Kidney glomerular epithelial cell (primary cell): Measurements from ENCODE around the gene TECTA.
"Not testable (repeated sequence)": the region's sequence is repeated elsewhere in the genome, so short reads cannot be mapped to it uniquely, and the experiment has no call there.

Experiments used
- DNase-seq: peaks from one replicate; lab custom pipeline; 2025; lab: John Stamatoyannopoulos, UW

Gene TECTA

DNA sequence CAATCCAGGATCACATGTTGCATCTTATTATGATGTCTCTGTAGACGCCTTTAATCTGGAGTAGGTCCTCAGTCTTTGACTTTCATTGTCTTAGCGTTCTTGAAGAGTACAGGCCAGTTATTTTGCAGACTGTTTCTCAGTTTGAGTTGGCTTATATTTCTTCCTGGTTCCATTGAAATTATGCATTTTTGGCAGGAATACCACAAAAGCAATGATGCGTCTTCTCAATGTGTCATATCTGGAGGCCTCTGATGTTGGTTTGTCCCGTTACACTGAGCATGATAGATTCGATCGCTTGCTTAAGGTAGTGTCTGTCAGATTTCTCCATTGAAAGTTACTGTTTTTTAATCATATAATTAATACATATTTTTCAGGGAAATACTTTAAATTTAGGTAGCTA is 30.6 kb downstream of the TECTA start:
- DNase-seq = peak; percentile 32

DNA sequence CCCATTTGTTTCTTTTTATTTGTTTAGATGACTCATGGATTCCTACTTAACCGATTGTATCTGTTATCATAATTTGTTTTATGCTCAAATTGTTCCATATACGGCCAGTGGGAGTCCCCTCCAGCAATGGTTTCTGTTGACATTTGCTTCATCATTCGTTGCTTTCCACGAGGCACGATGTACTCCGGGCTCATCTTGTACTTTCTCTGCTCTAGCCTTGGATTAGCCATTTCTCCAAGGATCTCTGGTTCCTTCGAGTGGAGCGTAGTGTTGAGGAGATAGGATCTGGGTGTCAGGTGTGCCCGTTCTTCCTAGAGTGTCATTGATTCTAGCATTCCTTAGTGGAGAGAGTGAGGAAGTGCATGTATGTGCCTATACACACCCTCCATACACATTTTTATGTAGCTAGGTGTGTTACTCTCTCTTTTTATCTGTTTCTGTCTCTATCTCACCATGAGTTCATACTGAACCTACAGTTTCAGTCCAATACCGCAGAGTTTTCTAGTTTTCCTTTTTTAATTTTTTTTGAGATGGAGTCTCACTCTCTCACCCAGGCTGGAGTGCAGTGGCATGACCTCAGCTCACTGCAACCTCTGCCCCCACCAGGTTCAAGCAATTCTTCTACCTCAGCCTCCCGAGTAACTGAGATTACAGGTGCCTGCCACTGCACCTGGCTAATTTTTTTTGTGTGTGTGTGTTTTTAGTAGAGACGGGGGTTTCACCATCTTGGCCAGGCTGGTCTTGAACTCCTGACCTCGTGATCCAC is 31.4 kb downstream of the TECTA start:
- no peak for DNase-seq

DNA sequence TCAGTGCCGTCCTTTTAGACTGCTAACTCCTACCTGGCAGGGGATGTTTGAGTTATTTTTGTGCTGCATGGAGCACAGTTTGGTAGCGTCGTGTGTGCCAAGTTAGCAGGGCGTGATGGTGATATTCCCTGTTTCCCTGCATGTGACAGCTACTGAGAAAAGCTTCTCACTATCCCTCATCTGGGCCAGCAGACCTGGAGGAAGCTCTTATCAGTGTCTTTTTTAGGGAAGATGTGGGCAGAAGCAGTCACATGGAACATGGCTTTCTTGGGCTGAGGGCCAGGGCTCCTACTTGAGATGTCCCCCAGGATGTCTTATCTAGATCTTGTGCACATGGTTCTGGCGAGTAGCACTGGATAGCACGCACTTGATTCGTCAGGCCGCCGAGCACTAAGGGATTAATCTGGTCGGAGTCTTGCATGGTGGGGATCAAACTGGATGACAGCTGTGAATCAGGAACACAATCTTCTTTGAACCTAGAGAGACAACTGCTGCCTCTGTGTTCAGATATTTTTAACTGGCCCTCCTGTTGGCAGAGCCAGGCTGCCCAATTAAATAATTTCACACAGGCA is 33.8 kb downstream of the TECTA start:
- peak; percentile 19 for DNase-seq

DNA sequence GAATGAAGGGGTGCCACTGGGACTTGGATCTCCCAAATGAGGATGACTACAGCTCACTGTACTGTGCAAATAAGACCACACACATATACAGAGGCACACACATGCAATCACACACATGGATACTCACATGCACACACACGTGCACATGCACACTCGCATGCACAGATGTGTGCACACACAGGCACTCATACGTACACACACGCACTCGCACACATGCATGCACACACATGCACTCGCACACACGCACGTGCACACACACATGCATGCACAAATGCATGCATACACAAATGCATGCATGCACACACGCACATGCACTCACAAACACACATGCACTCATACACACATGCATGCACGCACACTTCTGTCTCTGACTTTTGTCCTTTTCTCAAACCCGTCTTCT is 36.0 kb downstream of the TECTA start:
- no peak for DNase-seq

GRCh38 chr11:121138259-121138658 is 37.2 kb downstream of the TECTA start:
- no peak for DNase-seq

- no peak for DNase-seq
Observed at GRCh38 chr11:121140369-121140768, 39.3 kb downstream of the TECTA start.

DNA sequence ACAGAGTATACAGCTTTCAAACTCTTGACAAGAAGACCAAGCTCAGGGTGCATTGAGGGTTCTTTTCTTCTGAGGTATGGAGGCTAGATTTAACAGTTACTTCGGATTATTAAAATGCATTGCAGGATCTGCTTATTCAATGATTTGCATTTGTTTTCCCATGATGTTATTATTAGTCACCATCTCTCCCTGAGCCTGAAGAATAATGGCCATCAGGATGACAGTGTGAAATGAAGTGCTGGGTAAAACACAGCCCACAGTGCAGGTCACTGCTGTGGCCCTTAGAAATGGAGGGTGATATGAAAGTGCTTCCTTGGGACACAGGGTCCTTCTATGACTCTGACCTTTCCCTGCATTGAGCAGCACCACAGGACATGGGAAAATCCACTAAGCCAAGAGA is 40.0 kb downstream of the TECTA start:
- DNase-seq = peak; percentile 2

GRCh38 chr11:121143921-121144320 is 42.9 kb downstream of the TECTA start:
- no peak for DNase-seq

GRCh38 chr11:121144723-121145122 is 43.7 kb downstream of the TECTA start:
- no peak for DNase-seq

- DNase-seq = no peak
Observed at GRCh38 chr11:121145826-121146225, 44.8 kb downstream of the TECTA start.

- no peak for DNase-seq
Observed at GRCh38 chr11:121149116-121149515, 48.1 kb downstream of the TECTA start.

GRCh38 chr11:121151207-121151688 is 50.2 kb downstream of the TECTA start:
- no peak for DNase-seq

DNA sequence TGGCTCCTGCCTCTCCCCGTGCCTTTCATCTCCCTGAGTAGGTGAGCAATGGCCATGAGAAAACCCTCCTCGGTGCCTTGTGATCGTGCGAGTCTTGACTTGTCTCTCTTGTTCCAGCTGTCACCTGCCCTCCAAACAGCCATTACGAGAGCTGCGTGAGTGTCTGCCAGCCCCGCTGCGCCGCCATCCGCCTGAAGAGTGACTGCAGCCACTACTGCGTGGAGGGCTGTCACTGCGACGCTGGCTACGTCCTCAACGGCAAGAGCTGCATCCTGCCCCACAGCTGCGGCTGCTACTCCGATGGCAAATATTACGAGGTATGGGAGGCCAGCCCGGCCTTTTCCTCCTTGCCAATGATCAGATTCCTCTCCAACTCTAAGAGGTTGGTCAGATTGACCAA is 51.7 kb downstream of the TECTA start:
- DNase-seq = no peak

- DNase-seq = no peak
Observed at GRCh38 chr11:121153472-121153871, 52.4 kb downstream of the TECTA start.

- no peak for DNase-seq
Observed at GRCh38 chr11:121154486-121155314, 53.7 kb downstream of the TECTA start.

GRCh38 chr11:121157756-121158155 is 56.7 kb downstream of the TECTA start:
- no peak for DNase-seq

- no peak for DNase-seq
Observed at GRCh38 chr11:121159741-121160140, 58.7 kb downstream of the TECTA start.

DNA sequence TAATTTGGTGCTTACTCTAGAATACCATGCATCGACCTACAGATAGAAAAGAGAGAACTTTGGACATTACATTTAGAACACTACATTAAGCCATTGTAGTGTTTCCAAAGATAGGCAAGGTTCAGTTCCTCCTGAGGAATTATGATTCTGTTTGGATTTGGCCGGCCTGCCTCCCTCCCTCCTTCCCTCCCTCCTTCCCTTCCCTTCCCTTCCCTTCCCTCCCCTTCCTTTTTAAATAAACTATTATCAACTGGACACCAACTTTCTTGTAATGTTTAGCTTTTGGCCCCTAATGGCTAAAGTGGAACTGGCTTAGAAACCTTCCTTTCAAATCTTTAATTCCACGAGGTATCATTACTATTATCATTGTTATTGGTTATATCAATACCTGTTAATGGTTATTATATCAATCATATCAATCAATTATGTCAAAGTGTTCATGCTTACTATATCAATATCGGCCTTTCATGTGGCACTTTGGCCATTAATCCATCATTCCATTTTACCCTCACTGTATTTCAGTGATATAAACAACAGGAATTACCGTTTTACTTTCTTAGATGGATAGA is 60.4 kb downstream of the TECTA start:
- DNase-seq = no peak

GRCh38 chr11:121163658-121164308 is 62.7 kb downstream of the TECTA start:
- peak; percentile 1 for DNase-seq

- DNase-seq = not testable (repeated sequence)
Observed at GRCh38 chr11:121177629-121178028, 76.6 kb downstream of the TECTA start.

DNA sequence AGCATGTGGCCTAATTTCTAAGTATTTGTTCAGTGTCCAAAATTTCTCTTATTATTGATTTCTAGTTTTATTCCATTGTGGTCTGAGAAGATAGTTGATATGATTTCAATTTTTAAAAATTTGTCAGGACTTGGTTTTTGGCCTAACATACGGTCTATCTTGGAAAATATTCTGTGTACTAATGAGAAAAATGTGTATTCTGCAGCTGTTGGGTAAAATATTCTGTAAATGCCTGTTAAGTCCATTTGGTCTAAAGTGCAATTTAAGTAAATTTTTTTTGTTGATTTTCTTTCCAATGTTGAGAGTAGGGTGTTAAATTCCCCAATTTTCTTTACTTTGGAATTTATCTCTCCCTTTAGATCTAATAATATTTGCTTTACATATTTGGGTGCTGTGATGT is 78.3 kb downstream of the TECTA start:
- DNase-seq = no peak

DNA sequence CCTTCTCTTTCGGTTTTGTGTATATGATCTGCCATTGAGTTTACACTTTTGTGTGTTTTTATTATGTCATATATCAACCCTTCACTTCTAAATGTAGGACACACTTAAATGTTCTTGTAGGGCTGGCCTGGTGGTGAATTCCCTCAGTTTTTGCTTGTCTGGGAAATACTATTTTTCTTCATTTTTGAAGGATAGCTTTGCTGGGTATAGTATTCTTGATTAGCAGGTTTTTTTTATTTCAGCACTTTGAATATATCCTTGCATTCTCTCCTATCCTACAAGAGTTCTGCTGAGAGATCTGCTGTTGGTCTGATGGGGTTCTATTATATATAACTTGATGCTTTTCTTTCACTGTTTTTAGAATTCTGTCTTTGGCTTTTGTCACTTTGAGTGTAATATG is 79.1 kb downstream of the TECTA start:
- no peak for DNase-seq
